Endothelial cell of umbilical vein (primary cell): Measurements from ENCODE around the gene NABP1. TPM values are rescaled to one million over a fixed set of nuclear protein-coding genes. Genes with fewer than 3 reads are reported as not detected.

Experiments used
- BruUV-seq: library from RNA; stranded (reverse); fragments of 400-500 nt; replicated peaks from 2 replicates; lab custom pipeline; 2021; lab: Mats Ljungman, UMichigan
- CTCF ChIA-PET: fragments of 300-600, 350-600 bp; sonication (Branson Sonifier 250); formaldehyde crosslinking; loops from one replicate; lab custom pipeline; 2021; ENCODE audit warnings: antibody characterized with exemption, inconsistent platforms; lab: Charles Lee
- POLR2A ChIA-PET: fragments of 300-600, 350-600 bp; sonication (Branson Sonifier 250); formaldehyde crosslinking; loops from one replicate; lab custom pipeline; 2021; ENCODE audit warnings: antibody characterized with exemption, inconsistent platforms; lab: Charles Lee
- DNase-seq: peaks from one replicate; pipeline ENCODE4 v3.0.0-alpha.2; 2011; ENCODE audit warnings: low read depth, low spot score
- FAIRE-seq: peaks from 2 replicates; lab custom pipeline; 2011; peaks lifted over from hg19 to GRCh38; lab: Jason Lieb, UNC
- H2AFZ ChIP-seq: 2 replicates; pipeline ENCODE4 v1.6.0; 2012; ENCODE audit warnings: low read depth, low read length, control low read depth, inconsistent platforms
- H3K27ac ChIP-seq: 2 replicates; pipeline ENCODE4 v1.5.1; 2011; ENCODE audit warnings: low read depth, mild to moderate bottlenecking, control low read depth, low read length, moderate library complexity; ENCODE audit not compliant: insufficient read depth
- H3K27me3 ChIP-seq, 2 experiments: 2 replicates each; pipeline versions ENCODE4 v1.6.0 to v1.6.1; 2011; ENCODE audit warnings: low read length in 2 of 2, mixed read lengths in 1 of 2; ENCODE audit not compliant: control insufficient read depth in 2 of 2, insufficient read depth in 2 of 2
- H3K36me3 ChIP-seq, 2 experiments: 2 replicates in 1 of 2; 3 replicates in 1 of 2; pipeline ENCODE4 v1.5.1; 2011; ENCODE audit warnings: low read length in 2 of 2, mild to moderate bottlenecking in 1 of 2, moderate library complexity in 1 of 2; ENCODE audit not compliant: control insufficient read depth in 2 of 2, insufficient read depth in 2 of 2; ENCODE audit errors: extremely low read depth in 1 of 2
- H3K4me1 ChIP-seq: 3 replicates; pipeline ENCODE4 v1.5.1; 2011; ENCODE audit warnings: mild to moderate bottlenecking, low read length; ENCODE audit not compliant: control insufficient read depth, insufficient read depth; ENCODE audit errors: extremely low read depth
- H3K4me2 ChIP-seq: 2 replicates; pipeline ENCODE4 v1.6.1; 2011; ENCODE audit warnings: low read length, control low read depth, mixed read lengths; ENCODE audit not compliant: insufficient read depth
- H3K4me3 ChIP-seq, 3 experiments: fragments of 200-600 bp in 1 of 3; sonication (generic), shearing (Covaris generic) in 1 of 3; replicated peaks in 1 of 3; 2 replicates each; pipeline ENCODE4 v1.5.1; 2011 to 2016; ENCODE audit warnings: control low read depth in 3 of 3, low read length in 3 of 3, mild to moderate bottlenecking in 2 of 3, inconsistent platforms in 1 of 3, low read depth in 1 of 3, moderate library complexity in 1 of 3; ENCODE audit not compliant: insufficient read depth in 1 of 3
- H3K79me2 ChIP-seq: 2 replicates; pipeline ENCODE4 v1.6.0; 2012; ENCODE audit warnings: low read length, inconsistent platforms; ENCODE audit not compliant: control insufficient read depth, insufficient read depth
- H3K9ac ChIP-seq: replicated peaks from 2 replicates; pipeline ENCODE3; 2011; ENCODE audit warnings: low read length, control low read depth; ENCODE audit not compliant: insufficient read depth; ENCODE audit errors: extremely low read depth
- H3K9me1 ChIP-seq: replicated peaks from 3 replicates; pipeline ENCODE4 v1.6.0; 2011; ENCODE audit warnings: mild to moderate bottlenecking, low read length; ENCODE audit not compliant: control insufficient read depth, insufficient read depth; ENCODE audit errors: extremely low read depth
- H3K9me3 ChIP-seq: replicated peaks from 2 replicates; pipeline ENCODE4 v1.5.1; 2012; ENCODE audit warnings: low read length, inconsistent platforms; ENCODE audit not compliant: control insufficient read depth, insufficient read depth
- H4K20me1 ChIP-seq: replicated peaks from 2 replicates; pipeline ENCODE3; 2011; ENCODE audit warnings: mild to moderate bottlenecking, low read length; ENCODE audit not compliant: control insufficient read depth, insufficient read depth; ENCODE audit errors: extremely low read depth
- EZH2 ChIP-seq: IDR thresholded peaks from 2 replicates; pipeline ENCODE4 v1.6.1; 2012; ENCODE audit warnings: borderline replicate concordance, low read depth, mild to moderate bottlenecking, moderate library complexity, low read length, inconsistent platforms; ENCODE audit not compliant: severe bottlenecking
- FOS ChIP-seq: IDR thresholded peaks from 2 replicates; pipeline ENCODE4 v1.6.1; 2011; ENCODE audit warnings: mild to moderate bottlenecking, low read length, moderate library complexity, borderline replicate concordance; ENCODE audit not compliant: insufficient read depth
- GATA2 ChIP-seq: IDR thresholded peaks from 2 replicates; pipeline ENCODE4 v1.7.0; 2011; ENCODE audit warnings: low read depth, mild to moderate bottlenecking, moderate library complexity, mixed read lengths, low read length; ENCODE audit not compliant: insufficient read length, insufficient read depth
- JUN ChIP-seq: IDR thresholded peaks from 2 replicates; pipeline ENCODE4 v1.6.1; 2011; ENCODE audit warnings: borderline replicate concordance, low read depth; ENCODE audit not compliant: insufficient read length, insufficient read depth
- MAX ChIP-seq: IDR thresholded peaks from 2 replicates; pipeline ENCODE4 v1.6.1; 2011; ENCODE audit not compliant: insufficient read depth, insufficient read length
- MYC ChIP-seq: IDR thresholded peaks from one replicate; pipeline ENCODE4 v1.6.1; 2011; ENCODE audit warnings: mild to moderate bottlenecking, low read depth, low read length
- POLR2A ChIP-seq: IDR thresholded peaks from 2 replicates; pipeline ENCODE4 v1.6.1; 2012; ENCODE audit warnings: low read depth, mild to moderate bottlenecking, control low read depth, low read length
- POLR2AphosphoS5 ChIP-seq: IDR thresholded peaks from 2 replicates; pipeline ENCODE4 v1.6.1; 2012; ENCODE audit warnings: low read depth, mild to moderate bottlenecking, control low read depth, low read length, moderate library complexity; ENCODE audit not compliant: insufficient read depth
- dilution Hi-C: fragments of 300-500 bp; cut with MboI; formaldehyde crosslinking; loops from one replicate; pipeline ENCODE4 v1.15.0; 2019; ENCODE audit warnings: low sequenced_read_pairs; ENCODE audit not compliant: extremely low pct_ligation_motif_present
- intact Hi-C: fragments of 100-400 bp; cut with micrococcal nuclease; formaldehyde crosslinking; loops from one replicate; pipeline ENCODE4 v1.10.0; 2022
- polyA plus RNA-seq, 4 experiments: library from polyadenylated mRNA; depleted of rRNA in 3 of 4; stranded (reverse) in 3 of 4; unstranded in 1 of 4; fragments of >200 nt; gene quantifications; 2 replicates each; pipeline versions ENCODE4 v1.2.1 to v1.2.3, GENCODE V29; 2011 to 2012; ENCODE audit warnings: missing spikeins in 1 of 4
- total RNA-seq: library from RNA; stranded (reverse); gene quantifications from 2 replicates; pipeline ENCODE4 v1.2.3, GENCODE V29; 2021
- TF ChIP-seq, protein P1 (sequence below), 2 donors: IDR thresholded peaks; 1 replicate in 1 of 2; 2 replicates in 1 of 2; pipeline ENCODE4 v1.5.1; 2011; ENCODE audit warnings: low read length in 2 of 2, mild to moderate bottlenecking in 2 of 2, moderate library complexity in 2 of 2, control low read depth in 1 of 2, inconsistent platforms in 1 of 2, low read depth in 1 of 2; ENCODE audit not compliant: insufficient read depth in 1 of 2; ENCODE audit errors: extremely low read depth in 1 of 2

The NABP1 gene
- total and polyA plus RNA-seq, 2 donors (not counting 3 experiments of a cell fraction or from before 2014, with no cell fraction given): 14.7 to 47.6 TPM

- TF ChIP-seq POLR2AphosphoS5: no peak
- no peak for TF ChIP-seq JUN
- no peak for TF ChIP-seq EZH2
- no peak for TF ChIP-seq POLR2A
- no peak for TF ChIP-seq GATA2
- no peak for TF ChIP-seq MAX
- TF ChIP-seq FOS: no peak
- TF ChIP-seq MYC: no peak
- TF ChIP-seq, protein P1, sequence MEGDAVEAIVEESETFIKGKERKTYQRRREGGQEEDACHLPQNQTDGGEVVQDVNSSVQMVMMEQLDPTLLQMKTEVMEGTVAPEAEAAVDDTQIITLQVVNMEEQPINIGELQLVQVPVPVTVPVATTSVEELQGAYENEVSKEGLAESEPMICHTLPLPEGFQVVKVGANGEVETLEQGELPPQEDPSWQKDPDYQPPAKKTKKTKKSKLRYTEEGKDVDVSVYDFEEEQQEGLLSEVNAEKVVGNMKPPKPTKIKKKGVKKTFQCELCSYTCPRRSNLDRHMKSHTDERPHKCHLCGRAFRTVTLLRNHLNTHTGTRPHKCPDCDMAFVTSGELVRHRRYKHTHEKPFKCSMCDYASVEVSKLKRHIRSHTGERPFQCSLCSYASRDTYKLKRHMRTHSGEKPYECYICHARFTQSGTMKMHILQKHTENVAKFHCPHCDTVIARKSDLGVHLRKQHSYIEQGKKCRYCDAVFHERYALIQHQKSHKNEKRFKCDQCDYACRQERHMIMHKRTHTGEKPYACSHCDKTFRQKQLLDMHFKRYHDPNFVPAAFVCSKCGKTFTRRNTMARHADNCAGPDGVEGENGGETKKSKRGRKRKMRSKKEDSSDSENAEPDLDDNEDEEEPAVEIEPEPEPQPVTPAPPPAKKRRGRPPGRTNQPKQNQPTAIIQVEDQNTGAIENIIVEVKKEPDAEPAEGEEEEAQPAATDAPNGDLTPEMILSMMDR (IDR thresholded peaks at IDR 0.05; ENCODE audit: extremely low read depth in 1 of 2, insufficient read depth in 1 of 2, low read depth in 1 of 2, low read length in 2 of 2): no peak
- intact Hi-C loops (no loop called here), dilution Hi-C loops (no loop called here)
- Histone ChIP-seq H4K20me1 (no peaks in the 10 kb centered on the region), H3K4me3 (no peak overlapping the region), H2AFZ (no peak overlapping the region), H3K27me3 (no peaks in the 10 kb centered on the region), H3K27ac (no peak overlapping the region), H3K4me2 (no peak overlapping the region), H3K9ac (no peak overlapping the region), H3K9me3 (no peaks in the 10 kb centered on the region), H3K79me2 (no peaks in the 10 kb centered on the region), H3K4me1 (peaks cover 15% of the 10 kb centered on the region), H3K36me3 (no peaks in the 10 kb centered on the region), H3K9me1 (no peaks in the 10 kb centered on the region)
- POLR2A ChIA-PET: interaction anchor here (1.4 kb wide), 1 partner anchor 21 kb away, joined by 7 read pairs; the partner anchor contains the start of gene NABP1
- no peak for DNase-seq
- BruUV-seq: no TSS peak
- FAIRE-seq: no peak
- CTCF ChIA-PET: no interaction called here
Measured at GRCh38 chr2:191656391-191656790, 21.5 kb upstream of the NABP1 start.
